ENCODE results near the gene PROC.
A peak's percentile ranks its signal among the peaks of the same experiment; 100 is the strongest.

PROC gene

GRCh38 chr2:127401757-127402695 is 16.2 kb upstream of the PROC start:
- CTCF ChIA-PET = interaction anchor here (1.0 to 3.1 kb wide), 7 partner anchors 10 to 74 kb away, joined by 3 to 17 read pairs (median 3); partner anchors contain the start of gene MAP3K2
- no peaks in the 10 kb centered on the region for H3K9me3 ChIP-seq (ENCODE audit: control extremely low read depth in 1 of 5, control insufficient read depth in 4 of 5, insufficient read depth in 2 of 5, low read depth in 1 of 5, low read length in 4 of 5)
- no peak overlapping the region for H3K27ac ChIP-seq (ENCODE audit: insufficient read depth in 1 of 2, low read depth in 1 of 2, low read length in 2 of 2, poor library complexity in 1 of 2, severe bottlenecking in 2 of 2)
- H3K27me3 ChIP-seq (replicated peaks in 2 of 5; ENCODE audit: control insufficient read depth in 4 of 5, insufficient read depth in 5 of 5, low read length in 4 of 5) = no peaks in the 10 kb centered on the region
- H3K4me1 ChIP-seq (ENCODE audit: control extremely low read depth in 1 of 4, control insufficient read depth in 4 of 4, insufficient read depth in 4 of 4, low read length in 3 of 4) = peaks cover 0 to 21% (median 14%) of the 10 kb centered on the region in 4 experiments
- 82% methylated on average over 4 of the region's 11 CpGs for WGBS (ENCODE audit: insufficient coverage)
- peak in 1 of 3 donors; percentile 37 for DNase-seq
- POLR2A ChIA-PET = interaction anchor here (0.7 kb wide), 1 partner anchor 15 kb away, joined by 4 read pairs; the partner anchor contains the start of gene MAP3K2
- H3K36me3 ChIP-seq (ENCODE audit: control insufficient read depth in 4 of 4, insufficient read depth in 4 of 4, low read length in 3 of 4) = no peaks in the 10 kb centered on the region
- no peak overlapping the region for H3K4me3 ChIP-seq (ENCODE audit: control insufficient read depth in 1 of 7, extremely low read depth in 1 of 7, insufficient read depth in 4 of 7, low read depth in 2 of 7, low read length in 6 of 7)

GRCh38 chr2:127403460-127403859 is 14.8 kb upstream of the PROC start:
- CTCF ChIA-PET = interaction anchor here (1.4 to 3.1 kb wide), 3 partner anchors 12 to 76 kb away, joined by 3 to 17 read pairs (median 7); partner anchors contain the start of gene MAP3K2
- Histone ChIP-seq H3K27ac (ENCODE audit: insufficient read depth in 1 of 2, low read depth in 1 of 2, low read length in 2 of 2, poor library complexity in 1 of 2, severe bottlenecking in 2 of 2) (no peak overlapping the region), H3K4me3 (ENCODE audit: control insufficient read depth in 1 of 7, extremely low read depth in 1 of 7, insufficient read depth in 4 of 7, low read depth in 2 of 7, low read length in 6 of 7) (no peak overlapping the region), H3K36me3 (ENCODE audit: control insufficient read depth in 4 of 4, insufficient read depth in 4 of 4, low read length in 3 of 4) (no peaks in the 10 kb centered on the region), H3K9me3 (ENCODE audit: control extremely low read depth in 1 of 5, control insufficient read depth in 4 of 5, insufficient read depth in 2 of 5, low read depth in 1 of 5, low read length in 4 of 5) (no peaks in the 10 kb centered on the region), H3K27me3 (replicated peaks in 2 of 5; ENCODE audit: control insufficient read depth in 4 of 5, insufficient read depth in 5 of 5, low read length in 4 of 5) (no peaks in the 10 kb centered on the region), H3K4me1 (ENCODE audit: control extremely low read depth in 1 of 4, control insufficient read depth in 4 of 4, insufficient read depth in 4 of 4, low read length in 3 of 4) (peaks cover 0 to 24% (median 12%) of the 10 kb centered on the region in 4 experiments)
- POLR2A ChIA-PET = no interaction called here
- no peak for DNase-seq
- 97% methylated on average over 2 of the region's 3 CpGs for WGBS (ENCODE audit: insufficient coverage)

GRCh38 chr2:127404466-127405254 is 13.6 kb upstream of the PROC start:
- no peak for DNase-seq
- no peaks in the 10 kb centered on the region for H3K27me3 ChIP-seq (replicated peaks in 2 of 5; ENCODE audit: control insufficient read depth in 4 of 5, insufficient read depth in 5 of 5, low read length in 4 of 5)
- H3K4me3 ChIP-seq (ENCODE audit: control insufficient read depth in 1 of 7, extremely low read depth in 1 of 7, insufficient read depth in 4 of 7, low read depth in 2 of 7, low read length in 6 of 7) = no peak overlapping the region
- CTCF ChIA-PET = interaction anchor here (0.7 to 3.1 kb wide), 4 partner anchors 9 to 49 kb away, joined by 3 to 17 read pairs (median 4); partner anchors contain the start of gene MAP3K2
- no peaks in the 10 kb centered on the region for H3K9me3 ChIP-seq (ENCODE audit: control extremely low read depth in 1 of 5, control insufficient read depth in 4 of 5, insufficient read depth in 2 of 5, low read depth in 1 of 5, low read length in 4 of 5)
- 93% methylated on average over 3 of the region's 7 CpGs for WGBS (ENCODE audit: insufficient coverage)
- H3K4me1 ChIP-seq (ENCODE audit: control extremely low read depth in 1 of 4, control insufficient read depth in 4 of 4, insufficient read depth in 4 of 4, low read length in 3 of 4) = peaks cover 0 to 28% (median 17%) of the 10 kb centered on the region in 4 experiments
- H3K27ac ChIP-seq (ENCODE audit: insufficient read depth in 1 of 2, low read depth in 1 of 2, low read length in 2 of 2, poor library complexity in 1 of 2, severe bottlenecking in 2 of 2) = no peak overlapping the region
- H3K36me3 ChIP-seq (ENCODE audit: control insufficient read depth in 4 of 4, insufficient read depth in 4 of 4, low read length in 3 of 4) = no peaks in the 10 kb centered on the region
- POLR2A ChIA-PET = no interaction called here

- ChIA-PET POLR2A (no interaction called here), CTCF (interaction anchor here (0.7 to 1.1 kb wide), 2 partner anchors 9 to 10 kb away, joined by 3 to 4 read pairs; no protein-coding TSS in a partner anchor)
- WGBS (ENCODE audit: insufficient coverage) = 93% methylated on average over 3 of the region's 3 CpGs
These were observed 13.0 kb upstream of the PROC start for GRCh38 chr2:127405255-127405610.

GRCh38 chr2:127406454-127406853 is 11.8 kb upstream of the PROC start:
- Histone ChIP-seq H3K27ac (ENCODE audit: insufficient read depth in 1 of 2, low read depth in 1 of 2, low read length in 2 of 2, poor library complexity in 1 of 2, severe bottlenecking in 2 of 2) (no peak overlapping the region), H3K27me3 (replicated peaks in 2 of 5; ENCODE audit: control insufficient read depth in 4 of 5, insufficient read depth in 5 of 5, low read length in 4 of 5) (no peaks in the 10 kb centered on the region), H3K36me3 (ENCODE audit: control insufficient read depth in 4 of 4, insufficient read depth in 4 of 4, low read length in 3 of 4) (no peaks in the 10 kb centered on the region), H3K4me3 (ENCODE audit: control insufficient read depth in 1 of 7, extremely low read depth in 1 of 7, insufficient read depth in 4 of 7, low read depth in 2 of 7, low read length in 6 of 7) (no peak overlapping the region), H3K4me1 (ENCODE audit: control extremely low read depth in 1 of 4, control insufficient read depth in 4 of 4, insufficient read depth in 4 of 4, low read length in 3 of 4) (peaks cover 3 to 35% (median 17%) of the 10 kb centered on the region in 4 experiments), H3K9me3 (ENCODE audit: control extremely low read depth in 1 of 5, control insufficient read depth in 4 of 5, insufficient read depth in 2 of 5, low read depth in 1 of 5, low read length in 4 of 5) (no peaks in the 10 kb centered on the region)
- DNase-seq = no peak
- ChIA-PET CTCF (interaction anchor here (0.9 to 1.4 kb wide), 2 partner anchors 9 to 41 kb away, joined by 3 to 5 read pairs; no protein-coding TSS in a partner anchor), POLR2A (no interaction called here)
- WGBS (ENCODE audit: insufficient coverage) = no CpG with 5 or more reads among the region's 2 CpGs

More at GRCh38 chr2:127405255-127405610, 13.0 kb upstream of the PROC start:
- Histone ChIP-seq H3K4me3 (ENCODE audit: control insufficient read depth in 1 of 7, extremely low read depth in 1 of 7, insufficient read depth in 4 of 7, low read depth in 2 of 7, low read length in 6 of 7) (no peak overlapping the region), H3K9me3 (ENCODE audit: control extremely low read depth in 1 of 5, control insufficient read depth in 4 of 5, insufficient read depth in 2 of 5, low read depth in 1 of 5, low read length in 4 of 5) (no peaks in the 10 kb centered on the region), H3K4me1 (ENCODE audit: control extremely low read depth in 1 of 4, control insufficient read depth in 4 of 4, insufficient read depth in 4 of 4, low read length in 3 of 4) (peaks cover 0 to 28% (median 17%) of the 10 kb centered on the region in 4 experiments), H3K27me3 (replicated peaks in 2 of 5; ENCODE audit: control insufficient read depth in 4 of 5, insufficient read depth in 5 of 5, low read length in 4 of 5) (no peaks in the 10 kb centered on the region), H3K36me3 (ENCODE audit: control insufficient read depth in 4 of 4, insufficient read depth in 4 of 4, low read length in 3 of 4) (no peaks in the 10 kb centered on the region), H3K27ac (ENCODE audit: insufficient read depth in 1 of 2, low read depth in 1 of 2, low read length in 2 of 2, poor library complexity in 1 of 2, severe bottlenecking in 2 of 2) (no peak overlapping the region)
- no peak for DNase-seq

- H3K9me3 ChIP-seq (ENCODE audit: control extremely low read depth in 1 of 5, control insufficient read depth in 4 of 5, insufficient read depth in 2 of 5, low read depth in 1 of 5, low read length in 4 of 5) = no peaks in the 10 kb centered on the region
- no peaks in the 10 kb centered on the region for H3K27me3 ChIP-seq (replicated peaks in 2 of 5; ENCODE audit: control insufficient read depth in 4 of 5, insufficient read depth in 5 of 5, low read length in 4 of 5)
- peaks cover 3 to 41% (median 17%) of the 10 kb centered on the region in 4 experiments for H3K4me1 ChIP-seq (ENCODE audit: control extremely low read depth in 1 of 4, control insufficient read depth in 4 of 4, insufficient read depth in 4 of 4, low read length in 3 of 4)
- ChIA-PET POLR2A (interaction anchor here (1.7 to 2.3 kb wide), 2 partner anchors 17 to 19 kb away, joined by 5 read pairs; partner anchors contain the start of gene MAP3K2), CTCF (interaction anchor here (1.4 kb wide), 1 partner anchor 9 kb away, joined by 5 read pairs; no protein-coding TSS in a partner anchor)
- WGBS (ENCODE audit: insufficient coverage) = 96% methylated on average over 7 of the region's 9 CpGs
- H3K27ac ChIP-seq (ENCODE audit: insufficient read depth in 1 of 2, low read depth in 1 of 2, low read length in 2 of 2, poor library complexity in 1 of 2, severe bottlenecking in 2 of 2) = no peak overlapping the region
- DNase-seq = no peak
- no peak overlapping the region for H3K4me3 ChIP-seq (ENCODE audit: control insufficient read depth in 1 of 7, extremely low read depth in 1 of 7, insufficient read depth in 4 of 7, low read depth in 2 of 7, low read length in 6 of 7)
- H3K36me3 ChIP-seq (ENCODE audit: control insufficient read depth in 4 of 4, insufficient read depth in 4 of 4, low read length in 3 of 4) = no peaks in the 10 kb centered on the region
These were observed 11.1 kb upstream of the PROC start for GRCh38 chr2:127407091-127407490.

Data from common myeloid progenitor, CD34-positive (primary cell).